GM15510 (cell line): ENCODE results near the gene CCS.

Source experiments
- POLR2A ChIP-seq: IDR thresholded peaks from 3 replicates; pipeline ENCODE4 v1.6.1; 2011; ENCODE audit warnings: borderline replicate concordance; ENCODE audit not compliant: insufficient read length; ENCODE audit errors: extremely low read depth

Gene CCS

DNA sequence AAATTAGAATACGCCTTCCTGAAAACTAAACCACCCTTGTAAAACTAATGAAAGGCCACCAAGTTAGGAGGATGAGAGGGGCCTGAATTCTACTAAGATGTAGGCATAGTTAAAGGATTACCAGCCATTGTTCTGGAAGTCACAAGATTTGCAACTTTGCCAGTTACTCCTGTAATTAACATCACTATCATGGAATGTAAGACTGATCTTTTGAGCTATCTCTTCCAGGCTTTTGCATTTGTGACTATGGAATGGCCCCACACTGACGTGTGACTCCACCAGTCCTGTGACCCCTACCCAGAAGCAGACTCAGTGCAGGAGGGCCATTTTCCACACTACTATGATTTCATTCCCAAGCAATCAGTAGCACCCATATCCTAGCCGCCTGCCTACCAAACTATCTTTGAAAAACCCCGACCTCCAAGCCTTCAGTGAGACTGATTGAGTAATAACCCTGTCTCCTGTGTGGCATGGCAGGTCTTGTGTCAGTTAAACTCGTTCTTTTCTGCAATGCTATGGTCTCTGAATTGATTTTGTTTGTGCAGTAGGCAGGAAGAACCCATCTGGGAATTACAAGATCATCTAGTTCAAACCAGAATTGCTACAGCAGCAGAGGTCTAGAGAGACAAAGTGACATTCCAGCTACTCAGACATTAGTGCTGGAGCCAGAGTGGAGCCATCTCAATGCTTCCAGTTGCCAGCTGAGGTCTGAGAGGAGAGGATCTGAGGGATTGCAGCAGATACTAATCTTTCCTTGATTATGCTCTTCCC lies 22.7 kb upstream of the CCS start:
- no peak for TF ChIP-seq POLR2A

DNA sequence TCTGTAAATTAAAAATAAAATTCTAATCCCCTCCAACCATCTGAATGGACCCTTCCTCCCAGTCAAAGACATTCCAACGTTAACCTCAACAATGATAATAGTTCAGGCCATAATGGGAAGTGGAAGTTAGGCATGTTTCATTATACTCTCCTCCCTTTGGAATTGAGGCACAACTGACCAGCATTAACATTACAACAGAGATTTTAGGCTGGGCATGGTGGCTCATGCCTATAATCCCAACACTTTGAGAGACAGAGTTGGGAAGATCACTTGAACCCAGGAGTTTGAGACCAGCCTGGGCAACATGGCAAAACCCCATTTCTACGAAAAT lies 22.2 kb upstream of the CCS start:
- no peak for TF ChIP-seq POLR2A

DNA sequence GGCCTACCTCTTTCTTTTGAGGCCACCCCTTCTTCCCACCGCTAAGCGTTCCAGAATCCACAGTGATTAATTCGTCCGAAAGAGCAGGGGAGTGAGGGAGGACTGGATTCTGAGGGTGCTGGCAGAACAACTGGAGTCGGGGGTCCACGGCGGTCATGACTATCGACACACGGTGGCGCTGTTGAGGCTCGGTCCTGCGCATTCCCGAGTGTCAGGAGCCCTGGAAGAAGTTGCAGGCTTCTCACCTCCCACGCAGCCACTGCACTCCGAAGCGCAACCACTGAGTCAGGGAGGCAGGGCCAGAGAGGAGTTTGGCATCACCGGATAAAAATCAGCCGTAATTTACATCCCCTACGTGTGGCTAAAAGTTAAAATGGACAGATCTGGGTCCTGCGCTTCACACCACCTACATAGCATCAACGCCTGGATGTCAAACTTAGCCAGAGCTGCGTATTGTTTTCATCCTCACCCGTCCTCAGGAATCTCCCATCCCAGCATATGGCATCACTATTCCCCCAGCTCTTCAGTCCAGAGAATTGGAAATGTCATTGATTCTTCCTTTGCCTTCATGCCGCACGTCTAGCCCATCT lies 13.9 kb upstream of the CCS start:
- TF ChIP-seq POLR2A: no peak

DNA sequence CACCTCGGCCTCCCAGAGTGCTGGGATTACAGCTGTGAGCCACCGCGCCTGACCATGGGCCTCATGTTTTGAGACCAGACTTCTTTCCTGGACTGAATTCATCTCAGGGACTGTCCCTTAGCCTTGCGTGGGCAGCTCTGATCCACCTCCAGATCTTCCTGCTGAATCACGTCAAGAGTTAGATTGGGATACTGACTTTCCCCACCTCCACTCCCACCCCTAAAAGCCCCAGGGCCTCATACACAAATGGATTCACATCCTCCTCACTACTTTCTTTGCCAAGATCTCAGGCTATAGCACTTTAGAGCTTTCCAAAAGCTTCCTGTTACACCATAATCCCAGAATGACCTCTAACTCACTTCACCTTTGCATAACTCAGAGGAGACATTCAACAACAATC lies 12.2 kb upstream of the CCS start:
- no peak for TF ChIP-seq POLR2A

DNA sequence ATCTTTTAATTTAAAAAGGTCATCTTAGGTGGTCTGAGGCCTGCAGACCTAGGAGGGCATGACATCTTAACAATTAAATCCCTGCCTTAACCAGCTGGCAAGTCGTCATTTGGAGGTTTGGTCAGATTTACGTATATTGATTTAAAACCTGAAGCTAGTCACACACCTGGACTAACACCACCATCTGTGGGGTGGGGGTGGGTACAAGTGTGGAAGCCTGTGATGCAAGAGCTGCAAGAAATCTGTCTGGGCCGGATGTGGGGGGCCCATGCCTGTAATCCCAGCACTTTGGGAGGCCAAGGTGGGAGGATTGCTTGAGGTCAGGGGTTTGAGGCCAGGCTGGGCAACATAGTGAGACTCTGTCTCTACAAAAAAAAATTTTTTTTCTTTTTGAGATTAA lies 11.7 kb upstream of the CCS start:
- TF ChIP-seq POLR2A: no peak

GRCh38 chr11:66586136-66586535 lies 6.8 kb upstream of the CCS start:
- no peak for TF ChIP-seq POLR2A

GRCh38 chr11:66589996-66590675 lies 2.8 kb upstream of the CCS start:
- no peak for TF ChIP-seq POLR2A

GRCh38 chr11:66591175-66591574 lies 1.8 kb upstream of the CCS start:
- TF ChIP-seq POLR2A: no peak

- no peak for TF ChIP-seq POLR2A
Measured at GRCh38 chr11:66593303-66593635, 284 bp downstream of the CCS start.

DNA sequence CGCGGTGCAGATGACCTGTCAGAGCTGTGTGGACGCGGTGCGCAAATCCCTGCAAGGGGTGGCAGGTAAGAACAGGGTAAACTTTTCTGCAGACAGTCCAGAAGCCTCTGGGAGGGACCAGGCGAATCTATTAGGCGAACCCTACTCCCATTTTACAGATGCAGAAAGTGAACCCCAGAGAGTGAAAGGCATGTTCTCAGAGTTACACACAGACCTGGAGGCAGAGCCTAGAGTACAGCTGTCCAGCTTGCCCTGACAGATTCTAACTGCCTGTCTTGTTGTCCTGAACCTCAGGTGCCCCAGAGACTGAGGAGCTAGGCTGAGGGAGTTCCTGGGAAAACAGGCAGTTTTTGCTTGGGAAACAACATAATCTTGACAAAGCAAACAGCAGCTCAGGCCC lies 665 bp downstream of the CCS start:
- no peak for TF ChIP-seq POLR2A

DNA sequence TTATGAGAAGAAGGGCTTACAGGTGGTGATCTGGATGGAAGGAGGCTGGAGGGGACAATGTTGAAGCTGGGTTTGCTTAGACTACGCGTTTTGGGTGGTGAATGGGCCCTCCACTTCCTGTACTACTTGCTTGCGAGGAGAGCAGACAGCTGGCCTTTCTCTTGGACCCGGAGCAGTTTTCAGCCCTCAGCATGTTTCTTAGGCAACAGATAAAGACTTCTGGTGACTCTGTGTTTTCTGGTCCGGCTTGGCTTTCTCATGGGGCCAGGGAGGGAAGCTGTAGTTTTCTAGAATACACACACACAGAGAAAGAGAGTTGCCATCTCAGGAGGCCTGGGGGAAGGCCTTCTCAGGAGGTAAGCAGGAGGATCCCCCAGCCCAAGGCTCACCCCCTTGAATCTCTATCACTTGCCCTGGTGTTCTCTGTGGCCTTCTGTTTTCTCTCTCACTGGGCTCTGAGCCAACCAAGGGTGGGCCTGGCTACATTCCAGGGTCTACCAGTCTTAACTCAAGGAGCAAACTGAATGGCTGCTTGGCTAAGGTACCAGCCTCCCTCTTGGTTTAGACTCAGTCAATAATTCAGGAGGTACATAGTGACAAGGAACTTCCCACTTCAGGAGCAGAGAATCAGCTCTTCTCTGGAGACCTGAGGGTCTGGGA lies 2.4 kb downstream of the CCS start:
- no peak for TF ChIP-seq POLR2A

DNA sequence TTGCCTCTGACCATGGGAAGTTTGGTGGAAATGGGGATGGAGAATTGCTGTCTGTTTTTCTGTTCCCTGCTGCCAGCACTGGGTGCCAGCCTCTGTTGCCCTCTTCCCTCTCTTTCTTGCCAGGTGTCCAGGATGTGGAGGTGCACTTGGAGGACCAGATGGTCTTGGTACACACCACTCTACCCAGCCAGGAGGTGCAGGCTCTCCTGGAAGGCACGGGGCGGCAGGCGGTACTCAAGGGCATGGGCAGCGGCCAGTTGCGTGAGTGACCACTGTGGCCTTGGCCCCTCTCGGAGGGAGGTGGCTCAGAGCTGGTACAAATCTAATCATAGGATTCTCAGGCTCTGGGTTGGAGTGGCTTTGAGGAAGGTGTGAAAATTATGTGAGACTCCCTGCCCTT lies 6.0 kb downstream of the CCS start:
- no peak for TF ChIP-seq POLR2A

GRCh38 chr11:66600219-66600618 lies 7.2 kb downstream of the CCS start:
- TF ChIP-seq POLR2A: no peak

GRCh38 chr11:66600631-66601233 lies 7.7 kb downstream of the CCS start:
- no peak for TF ChIP-seq POLR2A

- TF ChIP-seq POLR2A: no peak
Measured at GRCh38 chr11:66603072-66603471, 10.1 kb downstream of the CCS start.
